GM19238 (cell line): ENCODE results near the gene GSN.
A peak's percentile ranks its signal among the peaks of the same experiment; 100 is the strongest.

Source experiments
- DNase-seq: peaks from one replicate; pipeline ENCODE4 v3.0.0; 2011; ENCODE audit warnings: low spot score; ENCODE audit not compliant: insufficient read length

The GSN gene

DNA sequence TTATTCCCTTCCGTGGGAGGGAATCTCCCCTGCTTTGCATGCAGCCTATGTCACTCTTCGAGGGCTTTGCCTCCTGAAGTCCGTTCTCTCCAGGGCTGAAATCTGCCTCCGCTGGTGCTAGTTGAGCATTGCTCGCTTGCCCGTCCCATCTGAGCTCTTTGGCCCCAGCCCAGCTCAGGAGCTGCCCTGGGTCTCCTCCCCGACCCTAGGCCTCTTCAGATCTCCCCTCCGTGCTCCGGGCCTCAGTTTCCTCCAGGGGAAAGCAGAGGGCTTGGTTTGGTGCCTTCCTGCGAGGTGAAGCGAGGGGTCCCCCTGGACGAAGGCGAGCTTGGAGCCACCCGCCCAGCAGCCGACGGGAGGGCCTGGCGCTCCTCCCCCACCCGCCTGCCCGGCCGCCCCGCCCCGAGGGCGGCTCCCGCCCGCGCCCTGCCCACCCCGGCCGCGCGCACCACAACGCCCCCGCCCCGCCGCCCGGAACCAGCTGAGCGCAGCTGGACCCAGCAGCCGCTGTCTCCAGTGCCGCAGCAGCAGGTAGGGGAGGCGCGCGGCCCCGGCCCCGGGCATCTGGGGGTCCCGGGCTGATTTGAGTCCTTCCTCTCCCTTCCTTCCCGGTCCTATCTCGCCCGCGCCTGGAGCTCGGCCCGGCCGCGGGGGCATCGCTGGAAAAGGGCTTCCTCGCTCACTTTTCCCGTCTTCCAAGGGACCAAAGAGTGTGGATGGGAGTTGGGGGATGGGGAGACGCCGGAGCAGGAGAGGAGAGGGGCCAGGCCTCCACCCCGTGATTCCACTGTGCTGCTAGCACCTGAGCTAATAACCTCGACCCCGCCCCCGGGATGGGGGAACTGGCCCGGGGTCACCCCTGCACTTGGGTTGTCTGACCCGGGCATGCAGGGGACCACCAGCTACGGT is at the start of gene GSN:
Gene GSN, plus strand, starts transcription at position 474 of the 909 bp plus-strand sequence. CDS start 33,810 bp downstream, outside the sequence.
- DNase-seq, result peak; percentile 72

DNA sequence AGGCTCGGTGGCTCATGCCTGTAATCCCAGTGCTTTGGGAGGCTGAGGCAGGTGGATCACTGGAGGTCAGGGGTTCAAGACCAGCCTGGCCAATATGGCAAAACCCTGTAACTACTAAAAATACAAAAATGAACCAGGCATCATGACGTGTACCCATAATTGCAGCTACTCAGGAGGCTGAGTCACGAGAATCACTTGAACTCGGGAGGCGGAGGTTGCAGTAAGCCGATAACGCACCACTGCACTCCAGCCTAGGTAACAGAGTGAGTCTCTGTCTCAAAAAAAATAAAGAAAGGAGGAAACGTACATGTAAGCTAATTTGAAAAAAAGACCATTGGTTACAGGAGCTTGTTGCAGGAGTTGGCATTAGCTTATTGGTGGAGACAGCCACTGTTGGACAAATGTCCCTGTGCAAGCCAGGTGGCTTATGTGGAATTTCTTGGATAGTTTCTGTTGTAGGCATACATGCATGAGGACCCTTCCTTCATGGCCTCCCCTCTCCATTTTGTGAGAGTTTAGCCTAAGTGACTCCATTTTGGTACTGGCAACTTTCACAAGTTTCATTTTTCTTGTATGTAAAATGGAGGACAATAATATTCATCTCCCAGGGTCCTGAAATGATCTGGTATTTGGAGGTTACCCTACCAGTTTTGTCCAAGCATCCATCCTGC is 49.5 kb upstream of the GSN start:
- DNase-seq, result no peak

DNA sequence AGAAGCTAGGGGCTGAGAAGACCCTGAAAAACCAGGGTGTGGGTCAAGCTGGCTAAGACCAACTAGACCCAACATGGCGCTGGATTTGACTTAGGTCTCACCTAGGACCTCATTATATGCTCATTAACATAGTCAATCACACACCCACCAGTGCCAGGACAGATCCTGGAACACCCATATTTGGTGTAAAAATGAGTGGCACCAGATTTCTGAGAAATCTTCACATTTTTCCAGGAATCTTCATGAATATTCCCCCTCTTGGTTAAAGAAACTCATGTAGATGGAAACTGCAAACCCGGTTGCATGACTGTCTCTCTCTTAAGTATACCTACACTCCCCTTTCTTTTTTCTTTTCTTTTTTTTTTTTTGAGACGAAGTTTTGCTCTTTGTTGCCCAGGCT is 48.4 kb upstream of the GSN start:
- DNase-seq, result no peak

DNA sequence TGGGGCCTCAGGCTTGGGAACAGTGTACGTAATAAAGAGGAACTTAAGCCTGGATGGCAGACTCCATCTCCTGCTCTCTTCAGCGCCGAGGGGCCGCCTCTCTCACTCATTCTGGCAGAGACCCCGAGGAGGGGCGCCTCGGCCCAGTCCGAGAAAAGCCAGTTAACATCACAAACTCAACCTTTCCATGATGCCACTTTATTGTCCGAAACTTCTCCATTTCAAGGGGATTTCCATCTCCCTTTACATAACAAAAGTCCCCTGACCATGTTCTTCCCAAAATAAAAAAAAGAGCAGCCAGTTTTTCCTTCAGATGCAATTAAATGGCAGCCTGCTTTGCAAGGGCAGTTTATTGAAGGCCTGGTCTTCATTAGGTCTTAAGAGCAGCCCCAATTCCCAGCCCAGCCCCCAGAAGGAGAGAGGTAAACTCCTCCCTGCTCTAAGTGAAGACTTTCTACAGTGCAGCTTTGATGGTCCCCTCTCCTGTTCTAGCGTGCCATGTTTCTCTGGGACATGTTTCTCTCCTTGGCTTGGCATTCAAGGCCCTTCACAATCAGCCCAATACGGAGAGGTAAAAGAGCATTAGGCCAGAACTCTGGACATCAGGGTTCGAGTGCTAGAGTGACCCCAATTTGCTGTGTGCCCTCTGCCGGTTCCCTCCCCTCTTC is 46.8 kb upstream of the GSN start:
- DNase-seq, result no peak

DNA sequence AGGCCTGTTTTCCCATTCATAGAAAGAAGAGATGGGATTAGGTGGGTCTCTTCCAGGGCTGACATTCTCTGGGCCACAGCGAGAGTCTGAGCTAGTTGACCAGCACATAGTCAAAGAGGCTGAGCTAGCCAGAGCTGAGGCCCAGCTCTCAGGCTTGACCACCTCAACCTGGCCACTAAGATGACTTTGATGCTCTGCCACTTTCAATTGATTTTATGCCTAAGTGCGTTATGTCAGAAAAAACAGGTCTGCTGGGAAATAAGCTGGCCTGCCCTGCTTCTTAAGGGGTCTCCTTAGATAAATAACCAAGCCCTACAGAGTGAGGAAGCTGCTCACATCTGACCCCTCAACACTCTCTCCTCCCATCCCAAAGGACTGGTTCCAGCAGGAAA is 46.3 kb upstream of the GSN start:
- no peak for DNase-seq

DNA sequence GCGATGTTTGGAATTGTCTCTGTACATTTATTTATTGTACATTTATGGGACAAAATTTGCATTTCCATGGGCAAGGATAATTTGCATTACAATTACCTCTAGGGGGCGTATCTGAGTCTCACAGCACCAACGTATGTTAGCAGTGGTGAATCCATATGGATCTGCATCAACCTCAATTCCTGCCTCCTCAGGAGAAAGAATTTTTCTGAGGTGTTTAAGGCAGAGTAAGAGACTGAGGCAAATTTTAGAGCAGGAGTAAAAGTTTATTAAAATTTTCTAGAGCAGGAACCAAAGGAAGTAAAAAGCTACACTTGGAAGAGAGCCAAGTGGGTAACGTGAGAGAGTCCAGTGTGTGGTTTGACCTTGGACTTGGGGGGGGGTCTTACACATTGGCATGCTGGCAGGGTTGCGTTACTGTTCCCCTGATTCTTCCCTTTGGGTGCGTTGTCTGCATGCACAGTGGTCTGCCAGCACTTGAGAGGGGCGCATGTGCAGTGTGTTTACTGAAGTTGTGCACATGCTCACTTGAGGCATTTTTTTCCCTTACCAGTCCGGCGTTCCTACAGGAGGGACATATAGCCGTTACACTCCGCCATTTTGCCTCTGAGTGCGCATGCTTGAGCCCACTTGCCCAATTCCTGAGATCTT is 45.3 kb upstream of the GSN start:
- no peak for DNase-seq

DNA sequence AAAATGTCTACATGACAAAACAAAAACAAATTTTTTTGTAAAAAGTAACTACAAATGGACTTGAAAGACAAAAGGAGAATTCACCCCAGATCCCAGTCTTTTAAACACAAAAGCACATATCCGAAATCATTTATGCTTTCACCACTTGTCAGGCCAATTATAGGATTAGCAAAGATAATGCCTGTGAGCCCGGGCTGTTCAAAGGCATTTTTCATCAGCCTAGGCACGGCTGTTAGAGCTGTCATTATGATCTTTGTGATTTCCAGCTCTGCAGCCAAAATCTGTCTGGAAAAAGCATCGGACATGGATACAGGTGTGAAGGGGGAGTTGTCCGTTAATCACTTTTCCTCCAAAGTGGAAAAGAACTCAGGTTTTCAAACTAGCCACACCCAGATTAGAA is 42.7 kb upstream of the GSN start:
- DNase-seq, result no peak

DNA sequence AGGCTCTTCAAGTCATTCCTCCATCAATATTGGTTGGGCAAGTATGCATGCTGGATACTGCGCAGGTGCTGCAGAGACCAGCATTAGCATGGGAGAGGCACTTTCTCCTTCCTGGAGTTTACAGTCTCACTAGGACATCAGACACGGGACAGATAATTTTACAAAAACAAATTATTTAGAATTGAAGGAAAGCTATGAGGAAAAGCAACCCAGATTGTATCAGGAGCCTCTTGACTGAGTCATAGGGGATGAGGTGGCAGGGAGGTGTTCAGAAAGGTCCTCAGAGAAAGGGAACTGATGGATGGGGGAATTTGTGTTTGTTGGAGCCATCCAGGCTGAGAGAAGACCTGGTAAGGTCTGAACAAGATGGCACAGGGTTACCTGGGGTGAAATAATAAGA is 41.8 kb upstream of the GSN start:
- DNase-seq, result no peak

DNA sequence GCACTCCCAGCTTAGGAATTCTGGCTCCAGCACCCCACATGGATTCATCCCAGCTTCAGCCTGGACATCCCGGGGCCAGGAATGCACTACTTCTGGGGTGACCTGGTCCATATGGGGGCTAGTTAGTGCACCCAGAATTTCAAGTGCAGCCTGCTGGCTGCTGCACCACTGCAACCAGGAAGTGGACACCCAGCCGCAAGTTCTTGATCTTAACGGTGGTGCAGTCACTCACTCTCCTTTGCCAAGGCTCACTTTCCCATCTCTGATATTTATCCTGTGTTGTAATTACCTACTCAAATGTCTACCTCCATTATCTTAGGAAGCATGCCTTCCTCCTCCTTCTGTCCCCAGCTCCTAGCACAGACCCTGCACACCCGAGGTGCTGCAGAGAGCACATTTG is 40.1 kb upstream of the GSN start:
- DNase-seq, result no peak

DNA sequence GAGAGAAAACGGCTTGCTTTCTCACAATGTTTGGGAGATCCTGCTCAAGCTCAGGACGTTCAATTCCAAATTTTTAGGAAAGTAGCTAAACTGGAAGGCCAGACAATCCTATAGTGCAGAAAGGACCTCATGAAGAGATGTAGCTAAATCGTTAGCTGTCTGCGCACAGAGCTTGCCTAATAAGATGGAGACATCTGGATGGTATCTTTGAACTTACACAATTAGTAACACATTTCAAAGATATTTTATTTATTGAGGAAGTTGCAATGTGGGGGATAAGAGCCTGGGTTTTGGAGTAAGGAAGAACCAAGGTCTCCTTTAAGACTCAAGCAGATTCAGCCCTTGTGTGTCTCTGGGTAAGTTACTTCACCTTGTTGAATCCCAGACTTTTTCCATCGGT is 37.7 kb upstream of the GSN start:
- DNase-seq, result no peak

DNA sequence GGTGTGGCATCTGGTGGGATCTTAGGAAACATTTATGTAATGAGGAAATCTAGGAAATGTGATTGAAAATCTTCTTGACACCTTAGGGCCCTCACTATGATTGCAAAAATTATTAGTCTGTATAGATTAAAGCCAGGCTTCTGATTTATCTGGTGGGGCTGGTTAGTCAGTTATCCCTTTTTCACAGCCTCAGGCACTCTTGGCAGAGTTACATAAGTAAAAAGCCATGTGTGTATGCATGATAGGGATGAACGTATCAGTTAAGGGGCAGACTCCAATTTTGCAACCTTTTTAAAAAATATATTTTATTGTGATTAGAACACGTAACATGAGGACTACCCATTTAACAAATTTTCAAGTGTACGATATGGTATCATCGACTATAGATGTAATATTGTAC is 35.7 kb upstream of the GSN start:
- DNase-seq, result no peak

DNA sequence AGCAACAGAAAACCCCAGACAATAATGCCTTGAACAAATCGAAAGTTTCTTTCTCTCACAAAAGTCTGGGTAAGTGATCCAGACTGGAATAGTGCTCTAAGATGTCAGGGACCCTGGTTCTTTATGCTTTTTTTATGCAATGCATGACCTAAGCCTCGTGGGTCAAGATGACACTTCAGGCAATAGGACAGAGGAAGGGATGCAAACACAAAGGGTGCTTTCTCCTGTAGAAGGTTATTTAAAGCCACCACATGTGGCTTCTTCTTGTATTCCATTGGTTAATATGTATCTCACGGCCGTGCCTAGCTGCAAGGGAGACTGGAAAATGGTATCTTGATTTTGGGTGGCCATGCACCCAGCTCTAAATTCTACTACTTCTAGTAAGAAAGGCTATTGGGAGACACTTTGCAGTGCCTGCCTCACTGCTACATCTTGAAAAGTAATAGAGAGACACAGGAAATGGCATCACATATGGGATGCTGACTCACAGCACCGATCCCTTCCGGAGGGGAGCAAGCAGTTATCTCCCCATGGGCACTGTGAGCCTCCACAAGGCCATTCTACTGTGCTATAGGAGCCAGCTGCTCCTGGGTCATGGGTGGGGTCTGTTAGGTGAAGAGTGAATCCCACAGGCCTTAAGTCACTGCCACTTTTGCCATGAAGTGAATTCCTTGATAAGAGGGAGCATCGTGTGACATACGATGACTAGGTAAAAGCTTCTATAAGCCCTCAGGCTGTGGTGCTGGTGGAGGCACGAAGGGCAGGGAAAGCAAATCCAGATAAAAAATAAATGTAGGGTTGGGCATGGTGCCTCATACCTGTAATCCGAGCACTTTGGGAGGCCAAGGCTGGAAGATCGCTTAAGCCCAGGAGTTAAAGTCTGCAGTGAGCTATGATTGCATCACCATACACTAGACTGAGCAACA is 33.8 kb upstream of the GSN start:
- no peak for DNase-seq

DNA sequence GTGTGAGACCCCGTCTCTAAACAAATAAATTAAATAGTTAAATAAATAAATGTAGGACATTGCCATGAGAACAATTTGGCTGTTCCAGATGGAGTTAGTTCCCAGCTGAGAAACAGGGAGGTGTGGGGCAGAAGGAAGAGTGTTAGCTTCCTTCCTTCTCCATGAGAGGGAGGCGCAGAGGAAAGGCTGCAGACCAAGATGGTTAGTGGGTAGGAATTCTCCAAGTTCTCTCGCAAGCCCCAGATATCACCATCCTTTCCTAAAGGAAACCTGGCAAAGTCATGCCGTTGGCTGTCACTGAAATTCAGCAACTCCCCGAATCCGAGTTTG is 33.2 kb upstream of the GSN start:
- no peak for DNase-seq

DNA sequence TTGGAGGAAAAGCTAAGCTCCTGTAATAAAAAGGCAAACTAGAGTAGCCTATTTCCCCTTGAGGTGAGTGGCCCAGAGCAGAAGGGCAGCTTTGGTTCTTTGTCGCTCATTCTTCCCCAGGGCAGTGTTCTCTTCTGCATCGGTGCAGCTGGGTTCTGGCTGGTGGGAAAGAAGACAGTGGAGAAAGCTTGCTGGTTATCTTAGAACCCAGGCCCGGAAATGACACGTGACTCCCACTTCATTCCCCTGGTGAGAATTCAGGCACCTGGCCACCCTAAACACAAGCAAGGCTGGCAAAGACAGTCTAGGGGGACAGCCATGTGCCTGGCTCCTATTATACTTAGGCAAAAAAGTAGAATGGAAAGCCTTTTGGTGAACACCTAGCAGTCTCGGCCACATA is 32.5 kb upstream of the GSN start:
- DNase-seq, result no peak

DNA sequence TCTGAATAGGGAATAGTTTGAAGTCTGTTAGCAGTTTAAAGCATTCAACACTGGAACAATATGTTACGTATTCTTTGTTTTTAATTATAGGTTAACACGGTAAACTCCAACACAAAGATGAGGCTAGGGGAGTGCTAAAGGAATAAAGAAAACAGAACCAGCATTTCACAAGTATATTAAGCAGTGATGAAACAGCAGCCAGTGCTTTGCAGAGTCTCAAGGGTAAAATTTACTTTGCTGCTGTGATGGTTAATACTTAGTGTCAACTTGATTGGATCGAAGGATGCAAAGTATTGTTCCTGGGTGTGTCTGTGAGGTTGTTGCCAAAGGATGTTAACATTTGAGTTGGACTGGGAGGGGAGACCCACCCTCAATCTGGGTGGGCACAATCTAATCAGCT is 30.0 kb upstream of the GSN start:
- DNase-seq, result no peak

DNA sequence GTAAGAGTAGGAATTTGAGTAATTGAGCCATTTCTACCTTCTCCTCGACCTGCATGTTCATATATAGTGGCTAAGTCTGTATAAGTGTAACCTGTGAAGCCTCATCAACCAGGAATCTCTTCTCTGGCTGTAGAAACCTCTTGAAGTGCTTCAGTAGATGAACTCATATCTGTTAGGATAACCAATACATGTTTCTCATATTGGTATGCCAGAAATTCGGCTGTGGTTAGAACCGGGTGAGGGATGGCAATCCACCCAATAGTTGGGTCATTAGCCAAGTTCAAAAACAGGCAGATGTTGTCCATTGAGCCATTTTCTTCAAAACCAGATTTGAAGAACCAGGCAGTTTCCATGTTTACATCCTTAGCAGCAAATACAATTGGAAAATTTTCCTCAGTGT is 28.9 kb upstream of the GSN start:
- no peak for DNase-seq

DNA sequence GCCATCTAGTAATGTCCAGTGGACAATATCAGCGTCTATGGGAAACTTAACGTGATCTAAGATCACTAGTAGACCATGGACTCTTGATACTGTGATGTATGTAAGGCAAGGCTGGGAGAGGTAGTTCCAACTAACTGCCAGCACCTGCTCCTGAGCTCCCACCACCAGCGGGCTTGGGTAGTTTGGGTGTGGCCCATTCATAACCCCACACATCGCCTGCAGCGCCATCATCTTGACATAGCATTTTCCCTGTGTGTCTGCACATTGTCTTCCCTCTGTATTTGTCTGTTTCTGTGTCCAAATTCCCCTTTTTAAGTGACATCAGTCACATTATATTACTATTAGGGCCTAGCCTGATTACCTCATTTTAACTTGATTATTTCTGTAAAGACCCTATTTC is 28.1 kb upstream of the GSN start:
- no peak for DNase-seq

DNA sequence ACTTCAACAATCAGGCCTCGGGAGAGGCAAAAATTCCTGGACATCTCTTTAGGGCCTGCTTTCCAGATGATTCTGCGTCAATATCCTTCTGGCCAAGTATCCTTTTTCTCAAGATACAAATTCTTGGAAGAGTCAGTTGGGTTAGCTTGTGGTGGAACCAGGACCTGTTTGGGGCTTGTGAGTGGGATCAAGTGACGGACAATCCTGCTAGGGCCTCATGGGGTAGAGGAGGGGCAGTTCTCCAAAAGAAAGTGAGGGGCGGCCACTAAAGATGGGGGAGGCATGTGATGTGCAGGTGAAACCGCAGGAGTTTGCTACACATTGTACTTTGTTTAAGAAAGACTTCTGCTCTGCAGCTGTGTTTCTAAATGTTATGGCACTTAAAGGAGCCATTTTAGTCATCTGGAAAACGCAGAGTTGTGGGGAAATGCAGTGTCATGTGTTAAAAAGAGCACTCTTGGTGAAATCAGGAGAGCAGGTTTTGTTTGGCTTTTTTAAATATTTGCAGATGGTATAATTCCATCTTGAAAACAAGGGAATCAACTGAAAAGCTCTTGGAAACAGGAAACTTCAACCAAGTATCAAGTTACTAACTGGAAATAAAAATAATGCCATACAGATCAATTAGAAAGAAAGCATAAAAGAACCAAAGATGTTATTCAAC is 27.4 kb upstream of the GSN start:
- DNase-seq, result no peak

DNA sequence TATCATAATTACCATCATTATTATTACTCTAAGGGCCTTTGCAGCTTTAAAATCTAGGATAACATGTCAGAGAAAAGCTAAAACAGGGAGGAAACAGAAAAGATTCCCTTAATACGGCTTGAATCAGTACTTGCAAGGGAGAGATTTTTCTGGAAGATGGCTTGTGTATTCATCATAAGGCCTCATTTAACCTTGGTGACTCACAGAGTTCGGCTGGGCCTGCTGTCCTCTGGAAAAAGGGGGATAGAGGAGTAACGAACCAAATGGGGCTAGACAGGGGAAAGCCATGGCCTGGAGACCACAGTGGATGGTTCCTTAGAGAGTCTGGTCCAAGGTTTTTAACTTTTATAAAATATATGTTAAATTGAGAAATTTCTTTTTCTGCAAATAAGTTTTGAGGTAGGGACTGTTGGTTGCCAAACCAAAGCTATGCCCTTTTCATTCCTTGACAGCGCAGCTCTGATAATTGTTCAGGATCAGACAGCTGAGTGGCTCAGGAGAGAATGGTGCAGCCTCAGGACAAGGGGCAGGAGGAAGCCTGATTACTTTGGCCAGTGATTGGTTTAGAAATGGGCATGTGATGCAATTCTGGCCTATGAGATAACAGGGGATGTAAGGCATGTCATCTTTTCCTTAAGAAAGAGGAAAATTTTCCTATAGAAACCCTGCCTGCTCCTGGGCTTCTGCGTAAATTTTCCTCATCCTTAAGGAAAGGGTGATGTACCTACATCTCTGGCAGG is 25.6 kb upstream of the GSN start:
- DNase-seq, result no peak

DNA sequence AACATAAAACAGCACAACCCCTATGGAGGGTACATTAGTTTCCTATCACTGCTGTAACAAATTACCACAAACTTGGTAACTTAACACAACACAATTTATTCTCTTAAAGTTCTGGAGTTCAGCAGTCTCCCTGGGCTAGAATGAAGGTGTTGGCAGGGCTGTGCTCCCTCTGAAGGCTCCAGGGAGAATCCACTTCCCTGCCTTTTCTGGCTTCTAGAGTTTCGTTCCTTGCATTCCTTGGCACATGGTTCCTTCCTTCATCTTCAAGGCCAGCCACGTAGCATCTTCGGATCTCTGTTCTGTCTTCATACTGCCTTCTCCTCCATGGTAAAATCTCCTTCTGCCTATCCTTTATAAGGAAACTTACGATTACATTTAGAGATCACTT is 25.0 kb upstream of the GSN start:
- no peak for DNase-seq
